HL-60/S4 treated with retinoic acid at 250 ng/mL for 4 days and 3 days (cell line): ENCODE results near the gene DRD4.

Experiments
- in situ Hi-C: fragments of 300-500 bp; cut with MboI; formaldehyde crosslinking; loops from 2 replicates; pipeline ENCODE4 v1.7.0; 2022; ENCODE audit warnings: low sequenced_read_pairs

Gene DRD4

DNA sequence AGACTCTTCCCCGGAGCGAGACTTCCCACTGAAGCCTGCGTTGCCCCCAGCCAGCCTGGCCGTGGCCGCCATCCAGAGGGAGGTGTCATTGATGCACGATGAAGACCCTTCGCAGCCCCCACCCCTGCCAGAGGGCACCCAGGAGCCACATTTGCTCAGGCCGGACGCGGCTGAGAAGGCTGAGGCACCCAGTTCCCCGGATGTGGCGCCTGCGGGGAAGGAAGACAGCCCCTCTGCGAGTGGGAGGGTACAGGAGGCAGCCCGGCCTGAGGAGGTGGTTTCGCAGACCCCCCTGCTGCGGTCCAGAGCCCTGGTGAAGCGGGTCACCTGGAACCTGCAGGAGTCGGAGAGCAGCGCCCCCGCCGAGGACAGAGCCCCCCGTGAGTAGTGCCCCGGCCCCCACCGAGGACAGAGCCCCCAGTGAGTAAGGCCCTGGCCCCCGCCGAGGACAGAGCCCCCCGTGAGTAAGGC lies 27.7 kb upstream of the DRD4 start:
- in situ Hi-C loops = no loop called here

DNA sequence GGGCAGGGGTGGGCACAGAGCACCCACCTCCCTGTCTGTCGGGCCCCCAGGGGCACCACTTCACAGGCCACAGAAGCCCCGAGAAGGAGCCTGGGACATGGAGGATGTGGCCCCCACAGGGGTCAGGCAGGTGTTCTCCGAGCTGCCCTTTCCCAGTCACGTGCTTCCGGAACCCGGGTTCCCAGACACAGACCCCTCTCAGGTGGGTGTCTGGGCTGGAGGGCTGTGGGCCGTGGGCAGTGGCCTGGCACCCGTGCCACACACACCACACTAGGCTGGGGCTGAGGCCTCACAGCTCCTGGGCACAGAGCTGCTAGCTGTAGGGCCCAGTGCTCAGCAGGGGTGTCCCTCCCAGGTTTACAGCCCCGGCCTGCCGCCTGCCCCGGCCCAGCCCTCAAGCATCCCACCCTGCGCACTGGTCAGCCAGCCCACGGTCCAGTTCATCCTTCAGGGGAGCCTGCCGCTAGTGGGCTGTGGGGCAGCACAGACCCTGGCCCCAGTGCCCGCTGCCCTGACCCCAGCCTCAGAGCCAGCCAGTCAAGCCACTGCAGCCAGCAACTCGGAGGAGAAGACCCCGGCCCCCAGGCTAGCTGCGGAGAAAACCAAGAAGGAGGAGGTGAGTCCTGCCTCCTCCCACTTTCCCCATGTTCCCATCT lies 26.8 kb upstream of the DRD4 start:
- in situ Hi-C loops = no loop called here

DNA sequence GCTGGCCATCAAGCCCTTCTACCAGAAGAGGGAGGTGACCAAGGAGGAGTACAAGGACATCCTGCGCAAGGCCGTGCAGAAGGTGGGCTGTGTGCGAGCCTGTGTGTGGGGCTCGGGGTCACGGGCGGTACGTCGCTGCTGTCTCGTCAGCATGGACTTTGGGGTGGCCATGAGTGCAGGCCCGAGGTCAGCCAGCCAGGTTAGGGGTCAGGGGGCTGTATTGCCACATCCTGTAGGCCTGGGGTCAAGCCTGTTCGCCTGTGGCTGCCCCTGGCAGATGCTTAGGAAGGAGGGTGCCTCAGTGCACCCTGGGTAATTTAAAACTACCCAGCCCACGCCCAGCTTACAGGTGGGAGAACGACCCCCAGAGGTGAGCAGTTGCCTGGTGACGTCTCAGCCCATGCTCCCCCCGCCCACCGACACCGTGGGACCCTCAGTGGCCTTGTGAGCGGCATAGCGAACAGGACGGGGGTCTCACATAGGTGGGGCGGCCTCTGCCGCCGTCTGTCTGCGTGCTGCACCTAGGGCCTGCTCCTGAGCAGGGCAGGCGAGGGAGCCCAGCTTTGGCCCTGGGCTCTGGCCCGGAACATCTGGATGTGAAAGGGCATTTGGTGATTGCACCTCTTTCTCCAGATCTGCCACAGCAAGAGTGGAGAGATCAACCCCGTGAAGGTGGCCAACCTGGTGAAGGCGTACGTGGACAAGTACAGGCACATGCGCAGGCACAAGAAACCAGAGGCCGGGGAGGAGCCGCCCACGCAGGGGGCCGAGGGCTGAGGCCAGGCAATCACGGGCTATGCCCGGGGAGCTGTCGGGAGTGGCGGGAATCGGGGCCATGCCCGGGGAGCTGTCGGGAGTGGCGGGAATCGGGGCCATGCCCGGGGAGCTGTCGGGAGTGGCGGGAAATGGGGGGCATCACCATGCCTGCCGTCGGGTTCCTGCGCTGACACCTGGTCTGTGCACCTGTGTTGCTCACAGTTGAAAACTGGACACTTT lies 25.8 kb upstream of the DRD4 start:
- in situ Hi-C loops = no loop called here

GRCh38 chr11:612201-612960 lies 24.7 kb upstream of the DRD4 start:
- in situ Hi-C loops = no loop called here

DNA sequence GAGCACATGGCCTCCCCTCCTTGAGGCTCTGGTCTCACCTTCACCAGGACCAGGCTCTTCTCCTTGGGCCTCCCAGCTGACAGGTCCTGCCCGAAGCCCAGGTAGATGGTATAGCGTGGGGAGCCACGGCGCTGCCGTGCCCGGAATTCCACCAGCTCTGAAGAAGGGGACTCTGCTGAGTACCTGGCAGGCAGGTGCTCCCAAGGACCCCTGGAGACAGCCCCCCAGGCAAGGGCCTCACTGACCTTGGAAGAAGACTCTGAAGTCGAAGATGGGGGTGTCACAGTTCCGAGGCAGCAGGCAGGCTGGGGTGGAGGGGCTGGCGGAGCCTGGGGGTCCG lies 24.1 kb upstream of the DRD4 start:
- in situ Hi-C loops = no loop called here

- in situ Hi-C loops = no loop called here
These were observed 23.6 kb upstream of the DRD4 start for GRCh38 chr11:613369-613968.

DNA sequence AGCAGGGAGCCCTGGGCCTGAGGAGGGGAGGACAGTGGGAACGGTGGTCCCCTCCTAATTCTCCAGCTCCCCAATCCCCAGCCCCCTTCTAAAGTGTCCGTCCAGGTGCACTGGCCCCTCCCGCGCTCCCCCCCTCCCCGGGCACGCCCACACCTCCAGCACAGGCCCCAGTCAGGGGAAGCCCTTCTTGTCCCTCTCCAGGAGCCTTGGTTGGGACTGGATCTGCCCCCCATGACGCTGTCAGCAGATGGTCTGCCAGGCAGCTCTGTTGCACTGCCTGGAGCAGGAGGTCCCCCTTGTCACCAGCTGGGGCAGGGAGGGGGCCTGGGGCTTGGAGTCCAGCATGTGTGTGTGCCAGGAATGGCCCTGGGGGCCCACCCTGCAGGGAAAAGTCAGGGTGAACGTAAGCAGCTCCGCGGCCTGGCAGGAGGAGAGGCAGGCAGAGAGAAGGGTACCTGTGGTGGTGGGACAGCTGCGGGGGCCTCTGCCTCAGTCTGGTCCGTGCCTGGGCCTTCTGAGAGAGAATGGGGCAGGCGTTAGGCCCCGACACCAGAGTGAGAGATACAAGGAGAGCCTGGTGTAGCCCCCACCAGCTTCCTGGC lies 22.9 kb upstream of the DRD4 start:
- in situ Hi-C loops = no loop called here

DNA sequence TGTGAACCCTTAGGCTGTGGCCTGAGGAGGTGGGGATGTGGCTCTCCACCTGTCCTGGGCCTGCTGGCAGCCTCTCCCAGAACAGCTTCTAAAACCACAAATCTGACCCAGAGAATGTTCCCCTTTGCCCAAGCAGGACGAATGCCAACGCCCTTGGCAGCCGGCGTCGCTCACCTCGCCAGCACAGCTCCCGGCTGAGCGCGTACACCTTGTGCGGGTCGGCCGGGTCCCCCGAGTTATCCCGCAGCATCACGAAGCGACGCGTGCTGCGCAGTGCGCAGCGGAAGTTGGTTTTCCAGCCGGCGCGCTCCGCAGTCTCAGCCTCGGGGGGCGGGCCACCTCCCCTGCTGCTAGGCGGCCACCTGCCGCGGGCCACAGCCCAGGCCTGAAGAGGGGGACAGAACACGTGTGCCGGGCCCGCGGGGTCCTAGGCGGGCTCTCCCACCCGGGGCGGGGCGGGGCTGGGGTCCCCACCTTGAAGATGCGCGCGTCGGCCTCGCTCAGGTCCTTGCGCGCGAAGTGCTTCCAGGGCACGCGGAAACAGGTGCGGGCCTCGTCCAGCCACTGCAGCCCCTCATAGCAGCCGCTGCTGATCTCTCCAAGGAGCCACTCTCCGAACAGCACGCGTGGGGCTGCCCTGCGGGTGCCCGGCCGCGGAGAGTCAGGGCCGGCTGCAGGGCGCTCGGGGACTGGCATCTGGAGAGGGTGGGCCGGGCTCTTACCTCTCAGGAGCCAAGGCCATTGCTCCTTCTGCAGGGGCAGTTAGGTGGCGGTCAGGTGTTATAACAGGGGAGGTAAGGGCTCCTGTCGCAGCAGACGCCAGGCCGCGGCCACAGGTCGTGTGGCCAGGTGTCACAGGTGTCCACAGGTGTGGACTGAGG lies 22.2 kb upstream of the DRD4 start:
- in situ Hi-C loops = no loop called here

GRCh38 chr11:615504-616319 lies 21.4 kb upstream of the DRD4 start, which contains the start of gene IRF7:
IRF7 (minus strand) TSS chr11:615950; CDS start chr11:615364, 586 bp downstream.
- in situ Hi-C loops = no loop called here

GRCh38 chr11:616320-617198 lies 20.5 kb upstream of the DRD4 start:
- in situ Hi-C loops = no loop called here

DNA sequence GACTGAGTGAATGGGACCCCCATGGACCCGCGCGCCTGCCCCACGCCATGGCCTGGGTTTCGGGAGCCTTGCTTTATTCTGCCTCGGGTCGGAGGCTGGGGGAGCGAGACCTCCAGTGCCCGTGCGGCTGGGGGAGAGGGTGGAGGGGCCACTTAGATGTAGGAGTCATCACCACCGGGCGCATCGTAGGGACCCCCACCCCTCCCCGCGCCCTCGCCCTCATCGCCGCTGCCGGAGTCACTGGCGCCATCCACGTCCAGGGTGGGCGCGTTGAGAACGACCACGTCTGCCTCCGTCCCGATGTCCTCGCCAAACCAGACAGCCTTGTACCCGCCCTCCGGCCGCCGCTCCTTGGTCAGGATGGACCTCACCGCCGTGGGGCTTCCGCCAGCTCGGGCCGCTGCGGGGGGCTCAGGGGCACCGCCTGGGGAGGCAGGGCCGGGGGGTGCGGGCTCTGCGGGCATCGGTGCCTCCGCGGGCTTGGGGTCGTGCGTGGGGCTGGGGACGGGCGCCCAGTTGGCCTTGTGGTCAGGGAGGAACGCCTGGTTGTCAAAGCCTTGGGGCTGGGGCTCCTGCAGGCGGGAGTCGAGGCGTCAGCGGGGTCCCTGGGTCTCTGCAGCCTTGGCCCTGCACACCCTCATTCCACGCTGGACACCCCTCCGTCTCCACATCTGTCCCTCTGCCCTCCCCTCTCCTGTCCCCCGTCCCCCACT lies 19.7 kb upstream of the DRD4 start:
- in situ Hi-C loops = no loop called here

GRCh38 chr11:617912-618682 lies 19.0 kb upstream of the DRD4 start:
- in situ Hi-C loops = no loop called here

DNA sequence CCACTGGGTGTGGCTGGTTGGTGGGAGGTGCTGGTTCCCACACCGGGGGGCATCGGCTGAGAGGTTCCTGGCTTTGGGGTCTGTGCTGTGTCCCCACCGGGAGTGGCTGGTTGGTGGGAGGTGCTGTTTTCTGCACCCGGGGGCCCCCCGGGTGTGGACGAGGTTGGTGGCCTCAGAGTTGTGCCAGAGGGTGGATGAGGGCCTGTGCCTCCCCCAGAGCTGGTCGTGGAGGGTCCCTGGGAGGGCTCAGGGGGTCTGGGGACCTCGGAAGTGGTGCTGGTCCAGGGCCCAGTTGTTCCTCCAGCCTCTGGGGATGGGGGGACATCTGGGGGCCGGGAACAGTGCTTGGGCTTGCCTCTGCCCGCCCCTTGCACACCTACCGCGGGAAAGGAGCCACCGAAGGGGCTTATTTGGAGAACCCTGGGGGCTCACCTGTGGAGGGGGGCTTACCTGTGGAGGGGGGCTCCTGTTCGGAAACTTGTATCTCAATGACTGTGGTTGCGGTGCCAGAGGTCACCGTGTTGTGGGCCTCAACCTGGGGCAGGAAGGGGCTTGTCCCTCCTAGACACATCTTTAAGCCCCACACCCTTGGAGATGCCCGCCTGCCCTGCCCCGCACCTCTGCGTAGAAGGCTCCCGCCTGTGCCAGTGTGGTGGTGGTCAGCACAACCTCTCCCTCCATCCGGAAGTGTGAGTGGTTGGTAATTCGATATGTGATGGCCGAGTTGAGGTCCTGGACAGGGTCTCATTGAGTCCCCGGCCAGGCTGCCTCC lies 18.0 kb upstream of the DRD4 start:
- in situ Hi-C loops = no loop called here

GRCh38 chr11:619628-620050 lies 17.4 kb upstream of the DRD4 start:
- in situ Hi-C loops = no loop called here

- in situ Hi-C loops = no loop called here
These were observed 16.9 kb upstream of the DRD4 start for GRCh38 chr11:620201-620600.
